HG03521 (cell line): ENCODE measurements around the gene CD177.
"Not testable (repeated sequence)": the region's sequence is repeated elsewhere in the genome, so short reads cannot be mapped to it uniquely, and the experiment has no call there.

Source experiments
- ATAC-seq: cut with Tn5 transposase; IDR thresholded peaks from one replicate; pipeline ENCODE4 v1.9.1; 2021; ENCODE audit warnings: mild to moderate bottlenecking, moderate library complexity; ENCODE audit not compliant: unreplicated experiment

CD177 gene, protein sequence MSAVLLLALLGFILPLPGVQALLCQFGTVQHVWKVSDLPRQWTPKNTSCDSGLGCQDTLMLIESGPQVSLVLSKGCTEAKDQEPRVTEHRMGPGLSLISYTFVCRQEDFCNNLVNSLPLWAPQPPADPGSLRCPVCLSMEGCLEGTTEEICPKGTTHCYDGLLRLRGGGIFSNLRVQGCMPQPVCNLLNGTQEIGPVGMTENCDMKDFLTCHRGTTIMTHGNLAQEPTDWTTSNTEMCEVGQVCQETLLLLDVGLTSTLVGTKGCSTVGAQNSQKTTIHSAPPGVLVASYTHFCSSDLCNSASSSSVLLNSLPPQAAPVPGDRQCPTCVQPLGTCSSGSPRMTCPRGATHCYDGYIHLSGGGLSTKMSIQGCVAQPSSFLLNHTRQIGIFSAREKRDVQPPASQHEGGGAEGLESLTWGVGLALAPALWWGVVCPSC

DNA sequence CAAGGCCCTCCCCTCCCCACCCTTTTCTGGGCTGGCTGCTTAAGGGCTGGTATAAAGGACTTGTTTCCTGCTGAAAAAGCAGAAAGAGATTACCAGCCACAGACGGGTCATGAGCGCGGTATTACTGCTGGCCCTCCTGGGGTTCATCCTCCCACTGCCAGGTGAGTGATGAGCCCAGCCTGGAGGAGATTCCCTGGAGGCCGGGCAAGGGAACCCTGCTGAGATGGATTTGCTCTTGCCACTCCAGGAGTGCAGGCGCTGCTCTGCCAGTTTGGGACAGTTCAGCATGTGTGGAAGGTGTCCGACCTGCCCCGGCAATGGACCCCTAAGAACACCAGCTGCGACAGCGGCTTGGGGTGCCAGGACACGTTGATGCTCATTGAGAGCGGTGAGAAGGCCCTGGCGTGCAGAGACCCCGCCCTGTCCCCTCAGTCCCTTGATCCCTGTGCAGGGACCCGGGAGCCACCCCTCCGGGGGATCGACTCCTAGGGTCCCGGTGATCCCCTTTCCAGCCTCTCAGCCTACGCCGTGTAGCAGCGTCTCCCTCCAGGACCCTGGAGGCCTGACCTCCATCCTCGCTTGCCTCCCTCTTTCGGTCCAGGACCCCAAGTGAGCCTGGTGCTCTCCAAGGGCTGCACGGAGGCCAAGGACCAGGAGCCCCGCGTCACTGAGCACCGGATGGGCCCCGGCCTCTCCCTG is at the start of gene CD177:
Gene CD177 (plus strand): TSS at position 81 of the 699 bp plus-strand sequence. CDS start 29 bp downstream, at position 110.
- ATAC-seq = no peak

- ATAC-seq = no peak
These were observed 47.8 kb upstream of the CD177 start for GRCh38 chr19:43305642-43306041.

DNA sequence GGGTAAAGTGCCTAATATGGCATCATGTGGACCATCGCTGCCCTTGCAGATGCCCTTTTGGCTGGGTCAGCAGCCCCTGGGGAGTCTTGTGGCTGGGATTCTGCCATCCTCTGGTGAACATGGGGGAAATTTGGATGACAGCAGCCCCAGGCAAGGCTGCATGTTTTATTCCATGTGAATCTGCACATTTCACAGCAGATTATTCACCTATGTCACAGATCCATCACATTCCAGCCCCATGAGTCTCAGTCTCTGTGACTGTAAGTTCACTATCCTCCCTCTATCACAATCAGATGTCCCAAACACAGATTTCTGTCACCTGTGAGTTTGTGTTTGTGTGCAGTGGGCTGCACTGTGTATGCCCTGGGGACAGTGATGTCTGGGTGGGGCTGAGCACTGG is 47.4 kb upstream of the CD177 start:
- ATAC-seq = no peak

DNA sequence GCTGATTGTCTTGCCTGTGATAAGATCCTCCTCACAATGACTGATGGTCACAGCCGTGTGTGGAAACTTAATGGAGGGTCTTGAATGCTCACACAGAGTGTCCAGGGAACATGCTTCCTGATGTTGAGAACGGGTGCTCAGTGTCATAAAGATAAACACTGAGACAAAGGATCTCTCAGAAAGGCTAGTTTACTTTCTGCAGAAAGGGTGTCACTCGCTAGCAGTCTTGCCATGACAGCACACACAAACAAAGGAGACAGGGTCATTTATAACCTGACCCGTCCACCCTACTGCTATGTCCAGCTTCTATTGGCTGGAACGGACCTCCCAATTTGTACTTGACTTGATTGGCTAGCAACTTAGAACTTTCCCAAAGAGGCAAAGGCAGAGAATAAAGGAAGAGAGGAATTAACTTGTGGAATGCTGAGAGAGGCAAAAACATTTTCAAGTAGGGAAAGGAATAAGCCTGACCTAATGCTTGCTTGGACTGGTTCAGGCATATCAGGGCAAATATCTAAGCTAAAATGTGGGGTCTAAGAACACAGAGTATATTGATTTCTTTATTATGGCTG is 45.2 kb upstream of the CD177 start:
- ATAC-seq = no peak

DNA sequence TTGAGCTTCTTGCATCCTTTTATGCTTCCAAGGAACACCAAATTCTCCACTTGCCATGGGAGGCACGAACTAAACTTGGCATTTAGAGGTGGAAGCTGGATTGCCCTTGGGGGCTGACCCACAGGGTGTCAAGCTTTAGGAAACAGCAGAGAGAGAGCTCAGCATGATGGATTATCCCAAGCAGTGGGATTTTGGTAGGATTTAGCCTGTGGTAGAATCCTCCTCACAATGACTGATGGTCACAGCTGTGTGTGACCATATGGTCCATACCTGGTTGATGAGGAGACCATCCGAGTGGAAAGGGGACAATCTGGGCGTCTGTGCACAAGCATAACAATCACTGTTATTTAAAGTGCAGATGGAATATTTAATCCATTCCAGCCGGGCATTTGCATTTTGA is 44.0 kb upstream of the CD177 start:
- no peak for ATAC-seq

GRCh38 chr19:43310221-43310620 is 43.3 kb upstream of the CD177 start:
- ATAC-seq = no peak

GRCh38 chr19:43311256-43311655 is 42.2 kb upstream of the CD177 start:
- no peak for ATAC-seq

- no peak for ATAC-seq
These were observed 41.8 kb upstream of the CD177 start for GRCh38 chr19:43311706-43312105.

DNA sequence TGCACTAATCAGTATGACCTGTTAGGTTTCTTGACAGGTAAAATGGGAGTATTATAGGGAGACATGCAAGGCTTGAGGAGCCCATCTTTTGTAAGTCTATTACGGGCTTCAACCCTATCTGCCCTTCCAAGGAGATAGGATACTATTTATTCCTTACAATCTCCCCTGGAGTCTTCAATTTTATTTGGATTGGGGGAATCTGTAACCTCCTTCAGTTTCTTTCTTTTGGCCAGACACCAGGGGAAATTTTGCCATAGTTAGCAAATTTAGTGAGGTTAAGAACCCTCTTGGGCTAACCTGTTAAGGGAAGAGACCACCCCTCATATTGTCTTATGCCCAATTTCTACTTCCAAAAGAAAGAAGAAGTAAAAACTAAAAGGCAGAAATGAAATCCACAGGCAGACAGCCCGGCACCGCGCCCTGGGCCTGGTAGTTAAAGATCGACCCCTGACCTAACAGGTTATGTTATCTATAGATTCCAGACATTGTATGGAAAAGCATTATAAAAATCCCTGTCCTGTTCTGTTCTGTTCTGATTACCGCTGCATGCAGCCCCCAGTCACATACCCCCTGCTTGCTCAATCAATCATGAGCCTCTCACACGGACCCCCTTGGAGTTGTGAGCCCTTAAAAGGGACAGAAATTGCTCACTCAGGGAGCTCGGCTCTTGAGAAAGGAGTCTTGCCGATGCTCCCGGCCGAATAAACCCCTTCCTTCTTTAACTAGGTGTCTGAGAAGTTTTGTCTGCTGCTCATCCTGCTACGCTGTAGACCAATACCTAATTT is 39.6 kb upstream of the CD177 start:
- no peak for ATAC-seq

DNA sequence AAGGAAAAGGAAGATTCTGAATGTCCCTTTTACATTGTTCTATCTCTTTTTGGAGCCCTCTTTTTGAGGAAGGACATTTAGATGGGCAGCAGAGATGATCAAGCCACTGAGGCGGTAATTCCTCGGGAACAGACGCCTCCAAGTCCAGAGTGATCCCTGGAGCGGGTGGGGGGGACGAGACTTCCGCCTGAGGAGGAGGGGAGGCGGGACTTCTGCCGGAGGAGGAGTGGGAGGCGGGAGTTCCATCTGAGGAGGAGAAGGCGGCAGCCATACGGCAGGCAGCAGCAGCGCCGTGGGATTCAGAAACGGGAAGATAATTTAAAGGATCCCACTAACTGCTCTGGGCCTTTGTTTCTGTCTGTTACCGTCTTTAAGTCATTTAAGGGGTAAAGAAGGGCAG is 37.6 kb upstream of the CD177 start:
- no peak for ATAC-seq

DNA sequence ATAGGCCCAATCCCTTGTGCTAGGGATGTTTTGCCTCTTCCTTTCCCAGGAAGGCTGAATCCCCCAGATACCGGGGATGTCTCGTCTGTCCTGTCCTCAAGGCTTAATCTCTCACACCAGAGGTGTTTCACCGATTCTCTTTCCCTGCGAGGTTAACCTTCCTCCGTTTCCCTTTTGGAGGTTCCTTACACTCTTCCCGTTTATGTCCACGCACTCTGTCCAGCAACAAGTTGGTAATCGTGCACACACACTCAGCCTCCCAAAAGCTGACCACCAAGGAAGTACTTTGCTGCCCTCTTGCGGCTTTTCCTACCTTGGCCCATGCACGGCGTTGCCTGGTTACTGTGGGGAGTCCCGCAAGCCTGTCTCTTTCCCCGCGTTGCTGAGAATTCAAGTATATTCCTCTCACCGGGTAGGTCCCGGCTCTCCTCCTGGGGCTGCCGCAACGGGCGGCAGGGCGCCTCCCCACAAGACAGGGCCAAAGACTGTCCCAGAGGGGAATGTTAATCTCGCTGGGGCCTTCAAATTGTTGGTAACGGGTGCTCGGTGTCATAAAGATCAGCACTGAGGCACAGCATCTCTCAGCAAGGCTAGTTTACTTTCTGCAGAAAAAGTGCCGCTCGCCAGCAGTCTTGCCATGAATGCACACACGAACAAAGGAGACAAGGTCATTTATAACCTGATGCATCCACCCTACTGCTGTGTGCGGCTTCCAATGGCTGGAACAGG is 36.7 kb upstream of the CD177 start:
- no peak for ATAC-seq

DNA sequence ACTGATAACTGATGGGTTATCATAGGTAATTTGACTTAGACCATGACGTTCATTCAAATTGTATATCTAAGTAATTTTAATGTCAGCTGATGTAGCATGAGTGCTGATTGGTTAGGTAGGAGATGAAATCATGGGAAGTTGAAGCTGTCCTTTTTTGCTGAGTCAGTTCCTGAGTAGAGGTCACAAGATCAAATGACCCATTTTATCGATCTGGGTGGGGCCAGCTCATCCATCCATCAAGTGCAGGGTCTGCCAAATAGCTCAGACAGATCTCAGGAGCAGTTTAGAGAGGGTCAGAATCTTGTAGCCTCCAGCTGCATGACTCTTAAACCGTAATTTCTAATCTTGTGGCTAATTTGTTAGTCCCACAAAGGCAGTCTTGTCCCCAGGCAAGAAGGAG is 35.3 kb upstream of the CD177 start:
- ATAC-seq = no peak

DNA sequence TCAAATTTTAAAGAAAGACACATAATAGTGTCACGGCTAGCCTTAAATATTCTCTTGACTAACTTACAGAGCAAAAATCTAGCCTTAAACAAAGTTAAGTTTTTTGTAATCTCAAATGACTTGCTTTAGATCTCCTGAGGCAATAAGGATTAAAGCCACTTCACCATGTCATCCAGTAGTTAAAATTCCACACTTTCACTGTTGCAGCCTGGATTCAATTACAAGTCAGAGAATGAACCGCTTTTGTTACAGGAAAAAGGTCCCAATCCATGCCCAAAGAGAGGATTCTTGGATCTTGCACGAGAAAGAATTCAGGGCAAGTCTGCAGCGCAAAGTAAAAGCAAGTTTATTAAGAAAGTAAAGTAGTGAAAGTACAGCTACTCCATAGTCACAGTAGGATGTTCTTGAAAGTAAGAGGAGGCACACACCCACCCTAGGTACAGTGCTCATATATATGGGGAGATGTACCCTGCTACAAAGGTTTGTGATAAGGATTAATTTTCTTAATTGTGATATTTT is 34.6 kb upstream of the CD177 start:
- ATAC-seq = no peak

- ATAC-seq = no peak
These were observed 32.9 kb upstream of the CD177 start for GRCh38 chr19:43320546-43320945.

DNA sequence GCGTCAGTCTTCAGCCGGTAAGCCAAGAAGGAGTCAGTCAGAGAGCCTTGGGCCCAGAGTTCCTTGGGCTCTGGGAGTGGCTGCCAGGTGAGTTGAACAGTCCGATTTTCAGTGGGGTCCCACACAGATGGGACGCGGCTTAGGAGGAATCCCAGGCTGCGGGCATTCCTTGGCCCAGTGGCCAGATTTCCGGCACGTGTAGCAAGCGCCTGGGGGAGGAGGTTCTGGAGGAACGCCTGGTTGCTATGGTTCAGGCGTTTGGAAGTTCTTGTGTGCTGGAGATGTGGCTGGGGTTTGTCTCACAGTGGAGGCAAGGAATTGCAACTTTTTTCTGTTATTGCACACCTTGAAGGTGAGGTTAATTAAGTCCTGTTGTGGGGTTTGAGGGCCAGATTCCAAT is 26.7 kb upstream of the CD177 start:
- not testable (repeated sequence) for ATAC-seq

GRCh38 chr19:43328561-43328960 is 24.9 kb upstream of the CD177 start:
- ATAC-seq = not testable (repeated sequence)

DNA sequence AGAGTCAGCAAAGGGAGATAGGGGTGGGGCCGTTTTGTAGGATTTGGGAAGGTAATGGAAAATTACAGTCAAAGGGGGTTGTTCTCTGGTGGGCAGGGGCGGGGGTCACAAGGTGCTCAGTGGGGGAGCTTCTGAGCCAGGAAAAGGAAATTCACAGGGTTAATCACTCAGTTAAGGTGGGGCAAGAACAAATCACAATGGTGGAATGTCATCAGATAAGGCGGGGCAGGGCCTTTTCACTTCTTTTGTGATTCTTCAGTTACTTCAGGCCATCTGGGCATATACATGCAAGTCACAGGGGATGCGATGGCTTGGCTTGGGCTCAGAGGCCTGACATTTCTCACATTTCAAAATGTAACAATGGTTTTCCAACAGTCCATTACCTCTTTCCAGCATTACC is 24.4 kb upstream of the CD177 start:
- not testable (repeated sequence) for ATAC-seq

- ATAC-seq = no peak
These were observed 23.5 kb upstream of the CD177 start for GRCh38 chr19:43329989-43330388.

- ATAC-seq = no peak
These were observed 22.6 kb upstream of the CD177 start for GRCh38 chr19:43330726-43331434.
